Measurements from ENCODE around the gene NFIC. TPM values are rescaled to one million over a fixed set of nuclear protein-coding genes. Genes with fewer than 3 reads are reported as not detected.
"Not testable (repeated sequence)": the region's sequence is repeated elsewhere in the genome, so short reads cannot be mapped to it uniquely, and the experiment has no call there.

Gene NFIC
- polyA plus RNA-seq, 1 of the 3 experiments (the other 2 are of a cell fraction): 7.2 TPM

DNA sequence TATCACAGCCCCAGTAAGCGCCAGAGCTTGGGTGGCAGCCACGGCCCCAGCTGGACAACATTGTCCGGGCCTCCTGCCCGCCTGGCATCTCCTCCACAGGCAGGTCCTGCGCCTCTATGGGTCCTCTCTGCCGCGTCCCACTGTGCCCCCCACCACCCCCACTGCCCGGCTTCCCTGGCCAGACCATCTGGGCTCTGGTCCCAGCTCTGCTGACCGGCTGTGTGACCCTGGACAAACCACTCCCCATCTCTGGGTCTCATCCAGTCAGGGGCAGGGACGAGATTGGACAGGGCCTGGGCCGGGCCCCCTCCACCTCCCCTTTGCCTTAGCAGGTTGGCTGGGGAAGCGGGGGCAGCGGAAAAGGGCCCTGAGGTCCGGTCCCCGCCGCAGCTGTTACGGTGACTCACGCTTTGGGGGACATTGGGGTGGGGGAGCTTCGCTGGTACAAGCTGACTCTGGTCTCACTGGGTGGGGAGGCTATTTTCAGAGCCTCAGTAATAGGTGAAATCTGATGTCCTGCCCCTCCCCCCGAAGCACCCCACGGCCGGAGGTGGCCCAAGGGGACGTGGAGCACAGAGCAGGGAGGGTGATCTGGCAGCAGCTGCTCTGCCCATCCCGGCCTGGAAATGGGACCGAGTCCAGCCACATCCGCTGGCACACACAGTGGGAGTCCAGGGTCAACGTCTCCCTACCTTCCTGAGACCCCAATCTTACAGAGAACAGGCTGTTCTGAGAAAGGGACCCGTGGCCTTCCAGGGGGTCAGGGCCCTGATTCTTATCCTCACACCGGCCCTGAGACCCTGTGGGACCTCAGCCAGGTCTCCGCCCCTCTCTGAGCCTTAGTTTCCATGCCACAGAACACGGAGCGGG, 9.1 kb downstream of the NFIC start (continued):
- no peak for TF ChIP-seq TAF1 (IDR thresholded peaks at IDR 0.05; ENCODE audit: borderline replicate concordance, low read depth, low read length)
- TF ChIP-seq USF2 (IDR thresholded peaks at IDR 0.05; ENCODE audit: borderline replicate concordance, low read depth, low read length): no peak
- peak; percentile 66; the same call in 1 of the 2 replicates for TF ChIP-seq FOSL2 (IDR thresholded peaks at IDR 0.05; ENCODE audit: borderline replicate concordance, low read depth)
- no peak for TF ChIP-seq NRF1 (IDR thresholded peaks at IDR 0.05; ENCODE audit: low read depth, low read length)
- peak; percentile 47 for TF ChIP-seq PBX3 (IDR thresholded peaks at IDR 0.05)
- no peak for TF ChIP-seq SIN3A (IDR thresholded peaks at IDR 0.05; ENCODE audit: borderline replicate concordance, low read depth, low read length)
- TF ChIP-seq TCF12 (IDR thresholded peaks at IDR 0.05): peak; percentile 80; the same call in 1 of the 2 replicates
- no peak for TF ChIP-seq EZH2phosphoT487 (IDR thresholded peaks at IDR 0.05; ENCODE audit: borderline replicate concordance, low read depth)
- TF ChIP-seq ELF1 (IDR thresholded peaks at IDR 0.05): no peak
- no peak; the same call in 1 of the 2 replicates for TF ChIP-seq SMC3 (IDR thresholded peaks at IDR 0.05; ENCODE audit: low read depth, low read length)
- TF ChIP-seq GATA2 (CRISPR knock-in tag; IDR thresholded peaks at IDR 0.05): peak; percentile 11; the same call in 1 of the 2 replicates
- no peak for TF ChIP-seq MEF2A (IDR thresholded peaks at IDR 0.05; ENCODE audit: borderline replicate concordance, low read depth)
- TF ChIP-seq, protein P1, sequence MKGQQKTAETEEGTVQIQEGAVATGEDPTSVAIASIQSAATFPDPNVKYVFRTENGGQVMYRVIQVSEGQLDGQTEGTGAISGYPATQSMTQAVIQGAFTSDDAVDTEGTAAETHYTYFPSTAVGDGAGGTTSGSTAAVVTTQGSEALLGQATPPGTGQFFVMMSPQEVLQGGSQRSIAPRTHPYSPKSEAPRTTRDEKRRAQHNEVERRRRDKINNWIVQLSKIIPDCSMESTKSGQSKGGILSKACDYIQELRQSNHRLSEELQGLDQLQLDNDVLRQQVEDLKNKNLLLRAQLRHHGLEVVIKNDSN (IDR thresholded peaks at IDR 0.05; ENCODE audit: borderline replicate concordance, low read depth): no peak
- TF ChIP-seq ZBTB33 (IDR thresholded peaks at IDR 0.05; ENCODE audit: borderline replicate concordance, low read depth): no peak
- TF ChIP-seq TEAD4 (IDR thresholded peaks at IDR 0.05; ENCODE audit: borderline replicate concordance, insufficient read depth): no peak
- TF ChIP-seq RCOR1 (IDR thresholded peaks at IDR 0.05; ENCODE audit: low read length): no peak
- TF ChIP-seq FOXM1 (IDR thresholded peaks at IDR 0.05; ENCODE audit: low read depth): no peak
- no peak for TF ChIP-seq GABPA (IDR thresholded peaks at IDR 0.05; ENCODE audit: low read depth)
- peak; percentile 44; the same call in 1 of the 2 replicates for TF ChIP-seq MXI1 (IDR thresholded peaks at IDR 0.05; ENCODE audit: low read depth, low read length)

GRCh38 chr19:3376091-3376455, 9.7 kb downstream of the NFIC start:
- H3K27me3 ChIP-seq (ENCODE audit: insufficient read depth); H2AFZ ChIP-seq (ENCODE audit: low read depth); H3K4me3 ChIP-seq (ENCODE audit: low read depth in 2 of 2, low read length in 1 of 2); H3K9me3 ChIP-seq; DNase-seq; H3K9me2 ChIP-seq; H3K36me3 ChIP-seq (replicated peaks in 1 of 2; ENCODE audit: control insufficient read depth in 1 of 2, insufficient read depth in 2 of 2, low read length in 1 of 2); H3K9ac ChIP-seq: not testable (repeated sequence)
- POLR2A ChIA-PET: interaction anchor here (0.6 to 2.7 kb wide), 4 partner anchors 11 to 116 kb away, joined by 3 to 21 read pairs (median 10); no protein-coding TSS in a partner anchor
- WGBS (ENCODE audit: low lambda C conversion rate): 93% methylated on average over 12 of the region's 12 CpGs
- peaks cover 100% of the 10 kb centered on the region for H3K79me2 ChIP-seq (ENCODE audit: insufficient read depth)
- H3K4me1 ChIP-seq (ENCODE audit: control insufficient read depth in 1 of 2, insufficient read depth in 2 of 2, low read depth in 1 of 2, low read length in 1 of 2): peaks cover 3 to 30% of the 10 kb centered on the region in 2 experiments; a peak in 3 of 4 replicates
- H3K27ac ChIP-seq (ENCODE audit: low read depth in 2 of 2, low read length in 1 of 2): peak overlapping the region; percentile 44 to 94; a peak in 3 of 4 replicates
- CTCF ChIA-PET: interaction anchor here (2.8 to 4.4 kb wide), 2 partner anchors 13 to 53 kb away, joined by 10 to 32 read pairs; no protein-coding TSS in a partner anchor
- peak overlapping the region; percentile 68; the same call in 1 of the 2 replicates for H3K4me2 ChIP-seq
- H3F3A ChIP-seq (replicated peaks; ENCODE audit: insufficient read depth): peaks cover 11% of the 10 kb centered on the region
- peaks cover 88% of the 10 kb centered on the region for H4K20me1 ChIP-seq (ENCODE audit: insufficient read depth)

Measured in SK-N-SH (cell line).